Neuronal stem cell (in vitro differentiated cells): ENCODE measurements around the gene BET1.

Source experiments
- DNase-seq: peaks from one replicate; pipeline ENCODE4 v3.0.0-alpha.2; 2013; ENCODE audit warnings: low spot score
- H2AFZ ChIP-seq: one replicate; pipeline ENCODE4 v1.6.1; 2013; ENCODE audit warnings: mild to moderate bottlenecking, low read length, inconsistent platforms
- H2AK5ac ChIP-seq: 2 replicates; pipeline ENCODE4 v1.6.1; 2013; ENCODE audit warnings: low read depth, mild to moderate bottlenecking, inconsistent platforms, low read length, moderate library complexity, mixed read lengths
- H2BK120ac ChIP-seq: 2 replicates; pipeline ENCODE4 v1.6.1; 2013; ENCODE audit warnings: low read depth, mild to moderate bottlenecking, inconsistent platforms, low read length, moderate library complexity, mixed read lengths
- H2BK12ac ChIP-seq: one replicate; pipeline ENCODE4 v1.6.1; 2013; ENCODE audit warnings: low read length, inconsistent platforms
- H2BK15ac ChIP-seq: 2 replicates; pipeline ENCODE4 v1.6.1; 2013; ENCODE audit warnings: mild to moderate bottlenecking, low read length, inconsistent platforms, mixed read lengths
- H2BK5ac ChIP-seq: one replicate; pipeline ENCODE4 v1.6.1; 2013; ENCODE audit warnings: inconsistent platforms, mild to moderate bottlenecking, low read length, moderate library complexity
- H3K14ac ChIP-seq: one replicate; pipeline ENCODE4 v1.6.1; 2013; ENCODE audit warnings: low read length, inconsistent platforms
- H3K18ac ChIP-seq: 2 replicates; pipeline ENCODE4 v1.6.1; 2013; ENCODE audit warnings: low read length, inconsistent platforms
- H3K23ac ChIP-seq: 2 replicates; pipeline ENCODE4 v1.6.1; 2013; ENCODE audit warnings: low read depth, mild to moderate bottlenecking, mixed read lengths, low read length, inconsistent platforms; ENCODE audit not compliant: poor library complexity
- H3K27ac ChIP-seq: replicated peaks from 3 replicates; pipeline ENCODE4 v1.5.1; 2013; ENCODE audit warnings: low read length, inconsistent platforms
- H3K27me3 ChIP-seq, 3 experiments: 2 replicates each; pipeline ENCODE4 v1.6.1; 2013; ENCODE audit warnings: low read length in 3 of 3, mild to moderate bottlenecking in 2 of 3, inconsistent platforms in 1 of 3, low read depth in 1 of 3, mixed read lengths in 1 of 3, moderate library complexity in 1 of 3; ENCODE audit not compliant: control insufficient read depth in 3 of 3, insufficient read depth in 3 of 3
- H3K36me3 ChIP-seq, 2 donors: replicated peaks in 1 of 2; 2 replicates each; pipeline ENCODE4 v1.6.1; 2013; ENCODE audit warnings: low read length in 2 of 2; ENCODE audit not compliant: control insufficient read depth in 2 of 2, insufficient read depth in 2 of 2
- H3K4ac ChIP-seq: 2 replicates; pipeline ENCODE4 v1.6.1; 2013; ENCODE audit warnings: inconsistent platforms, mild to moderate bottlenecking, low read length, moderate library complexity
- H3K4me1 ChIP-seq, 2 donors: 1 replicate in 1 of 2; 2 replicates in 1 of 2; pipeline ENCODE4 v1.6.1; 2013; ENCODE audit warnings: low read length in 2 of 2, low read depth in 1 of 2; ENCODE audit not compliant: control insufficient read depth in 2 of 2, insufficient read depth in 1 of 2
- H3K4me2 ChIP-seq: one replicate; pipeline ENCODE4 v1.6.1; 2013; ENCODE audit warnings: mild to moderate bottlenecking, low read length, inconsistent platforms; ENCODE audit not compliant: insufficient read depth, poor library complexity, severe bottlenecking
- H3K4me3 ChIP-seq, 2 donors: 2 replicates each; pipeline ENCODE4 v1.5.1; 2013; ENCODE audit warnings: low read length in 2 of 2, mild to moderate bottlenecking in 2 of 2, inconsistent platforms in 1 of 2, moderate library complexity in 1 of 2
- H3K79me1 ChIP-seq: one replicate; pipeline ENCODE4 v1.6.1; 2013; ENCODE audit warnings: low read depth, mild to moderate bottlenecking, inconsistent platforms, low read length, moderate library complexity
- H3K9ac ChIP-seq: one replicate; pipeline ENCODE4 v1.6.1; 2013; ENCODE audit warnings: mild to moderate bottlenecking, low read depth, low read length, inconsistent platforms; ENCODE audit not compliant: poor library complexity
- H3K9me3 ChIP-seq, 2 donors: replicated peaks in 1 of 2; 2 replicates each; pipeline versions ENCODE3 to v1.6.1; 2013; ENCODE audit warnings: low read length in 2 of 2, mild to moderate bottlenecking in 2 of 2, inconsistent platforms in 1 of 2, low read depth in 1 of 2, mixed read lengths in 1 of 2, moderate library complexity in 1 of 2; ENCODE audit not compliant: control insufficient read depth in 2 of 2, insufficient read depth in 1 of 2
- H4K8ac ChIP-seq: one replicate; pipeline ENCODE4 v1.6.1; 2013; ENCODE audit warnings: low read depth, mild to moderate bottlenecking, inconsistent platforms, low read length, moderate library complexity
- H4K91ac ChIP-seq: one replicate; pipeline ENCODE4 v1.6.1; 2013; ENCODE audit warnings: low read length, low read depth, mild to moderate bottlenecking, inconsistent platforms; ENCODE audit not compliant: poor library complexity
- WGBS, 2 donors: extraction: QIAGEN DNeasy Blood & Tissue Kit; methylation state at CpG; one replicate each; pipeline ENCODE4 v1.1.7; 2013; ENCODE audit warnings: missing lambda C conversion rate in 2 of 2, mixed read lengths in 1 of 2; ENCODE audit not compliant: insufficient read length in 2 of 2, insufficient replicate concordance in 1 of 2; ENCODE audit errors: extremely low coverage in 2 of 2; 5-methylcytosine and 5-hydroxymethylcytosine counted together

Gene BET1

GRCh38 chr7:93964813-93965212 is 39.3 kb downstream of the BET1 start:
- Histone ChIP-seq H3K14ac (no peak overlapping the region), H3K9ac (no peak overlapping the region), H3K4me3 (no peak overlapping the region), H3K79me1 (no peaks in the 10 kb centered on the region), H2BK12ac (no peak overlapping the region), H2AK5ac (no peak overlapping the region), H4K91ac (no peak overlapping the region), H3K36me3 (no peaks in the 10 kb centered on the region), H4K8ac (no peak overlapping the region), H2BK5ac (no peak overlapping the region), H3K27ac (no peak overlapping the region), H3K18ac (no peak overlapping the region), H2AFZ (no peak overlapping the region), H3K4ac (no peak overlapping the region), H3K27me3 (no peaks in the 10 kb centered on the region), H2BK120ac (no peak overlapping the region), H2BK15ac (no peak overlapping the region), H3K9me3 (no peaks in the 10 kb centered on the region), H3K23ac (no peak overlapping the region), H3K4me2 (no peak overlapping the region), H3K4me1 (no peaks in the 10 kb centered on the region)
- no CpG with 5 or more reads among the region's 3 CpGs for WGBS, 2 donors
- no peak for DNase-seq

GRCh38 chr7:93964262-93964661 is 39.9 kb downstream of the BET1 start:
- H3K9me3 ChIP-seq = no peaks in the 10 kb centered on the region
- H4K8ac ChIP-seq = no peak overlapping the region
- WGBS, 2 donors = no CpG with 5 or more reads among the region's 5 CpGs
- H3K4me2 ChIP-seq = no peak overlapping the region
- no peaks in the 10 kb centered on the region for H3K27me3 ChIP-seq
- H2BK5ac ChIP-seq = no peak overlapping the region
- H3K9ac ChIP-seq = no peak overlapping the region
- no peak overlapping the region for H2BK12ac ChIP-seq
- no peak overlapping the region for H2AK5ac ChIP-seq
- H2BK120ac ChIP-seq = no peak overlapping the region
- H3K14ac ChIP-seq = no peak overlapping the region
- no peak overlapping the region for H2BK15ac ChIP-seq
- DNase-seq = no peak
- H3K4ac ChIP-seq = no peak overlapping the region
- no peaks in the 10 kb centered on the region for H3K36me3 ChIP-seq
- H2AFZ ChIP-seq = no peak overlapping the region
- no peak overlapping the region for H3K27ac ChIP-seq
- no peak overlapping the region for H3K4me3 ChIP-seq
- H3K79me1 ChIP-seq = no peaks in the 10 kb centered on the region
- no peak overlapping the region for H3K23ac ChIP-seq
- H3K4me1 ChIP-seq = no peaks in the 10 kb centered on the region
- no peak overlapping the region for H4K91ac ChIP-seq
- H3K18ac ChIP-seq = no peak overlapping the region

- Histone ChIP-seq H3K4me3 (no peak overlapping the region), H3K36me3 (no peaks in the 10 kb centered on the region), H3K4me2 (no peak overlapping the region), H3K18ac (no peak overlapping the region), H3K4me1 (no peaks in the 10 kb centered on the region), H3K14ac (no peak overlapping the region), H2BK15ac (no peak overlapping the region), H3K4ac (no peak overlapping the region), H3K79me1 (no peaks in the 10 kb centered on the region), H3K9ac (no peak overlapping the region), H3K27ac (no peak overlapping the region), H2BK5ac (no peak overlapping the region), H4K91ac (no peak overlapping the region), H3K27me3 (no peaks in the 10 kb centered on the region), H3K23ac (no peak overlapping the region), H2BK120ac (no peak overlapping the region), H2AFZ (no peak overlapping the region), H2AK5ac (no peak overlapping the region), H2BK12ac (no peak overlapping the region), H3K9me3 (no peaks in the 10 kb centered on the region), H4K8ac (no peak overlapping the region)
- no CpG with 5 or more reads among the region's 3 CpGs for WGBS, 2 donors
- no peak for DNase-seq
Measured at GRCh38 chr7:93960986-93961385, 43.2 kb downstream of the BET1 start.

GRCh38 chr7:93958651-93959050 is 45.5 kb downstream of the BET1 start:
- Histone ChIP-seq H3K4ac (no peak overlapping the region), H2AFZ (no peak overlapping the region), H3K4me3 (no peak overlapping the region), H3K36me3 (no peaks in the 10 kb centered on the region), H3K23ac (no peak overlapping the region), H2AK5ac (no peak overlapping the region), H2BK15ac (no peak overlapping the region), H3K27ac (no peak overlapping the region), H3K4me2 (no peak overlapping the region), H3K18ac (no peak overlapping the region), H4K8ac (no peak overlapping the region), H3K79me1 (no peaks in the 10 kb centered on the region), H2BK120ac (no peak overlapping the region), H3K9ac (no peak overlapping the region), H3K9me3 (no peaks in the 10 kb centered on the region), H3K4me1 (no peaks in the 10 kb centered on the region), H2BK5ac (no peak overlapping the region), H2BK12ac (no peak overlapping the region), H3K14ac (no peak overlapping the region), H3K27me3 (no peaks in the 10 kb centered on the region), H4K91ac (no peak overlapping the region)
- WGBS, 2 donors = no CpG with 5 or more reads among the region's 3 CpGs
- DNase-seq = no peak
